Gastroesophageal sphincter (tissue), 3 donors: ENCODE measurements around the gene UBE2H.

Source experiments
- CTCF ChIP-seq, 4 experiments: fragments of 200-600 bp in 2 of 4; fragments of 450-650 bp in 2 of 4; sonication (generic) in 1 of 4; IDR thresholded peaks; one replicate each; pipeline ENCODE4 v1.5.1; 2017 to 2019; ENCODE audit warnings: antibody characterized with exemption in 4 of 4, mild to moderate bottlenecking in 2 of 4, moderate library complexity in 2 of 4
- EP300 ChIP-seq: sonication (generic); formaldehyde crosslinking; IDR thresholded peaks from one replicate; pipeline ENCODE4 v1.6.1; 2017; ENCODE audit warnings: antibody characterized with exemption, mild to moderate bottlenecking
- POLR2A ChIP-seq, 2 donors: fragments of 450-650 bp; IDR thresholded peaks; one replicate each; pipeline ENCODE4 v1.6.1; 2017; ENCODE audit warnings: antibody characterized with exemption in 2 of 2, mild to moderate bottlenecking in 2 of 2, moderate library complexity in 1 of 2
- POLR2AphosphoS5 ChIP-seq: sonication (generic); formaldehyde crosslinking; IDR thresholded peaks from one replicate; pipeline ENCODE4 v1.6.1; 2017; ENCODE audit warnings: antibody characterized with exemption

DNA sequence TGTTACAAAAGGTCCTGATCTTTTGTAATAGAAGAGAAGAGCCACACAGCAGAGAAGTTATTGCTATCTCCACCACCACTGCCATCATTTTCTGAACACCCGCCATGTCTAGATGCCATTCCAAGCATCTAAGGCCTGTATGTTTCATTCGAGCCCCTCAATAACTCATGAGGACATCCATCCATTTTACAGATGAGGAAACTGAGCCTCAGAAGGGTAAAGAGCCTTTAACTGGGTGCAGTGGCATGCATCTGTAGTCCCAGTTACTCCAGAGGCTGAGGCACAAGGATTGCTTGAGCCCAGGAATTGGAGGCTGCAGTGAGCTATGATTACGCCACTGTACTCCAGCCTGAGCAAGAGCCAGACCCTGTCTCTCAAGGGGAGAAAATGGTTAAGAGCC is 39.3 kb downstream of the UBE2H start:
- TF ChIP-seq POLR2A (IDR thresholded peaks at IDR 0.05), result no peak
- TF ChIP-seq CTCF (IDR thresholded peaks at IDR 0.05), result no peak
- no peak for TF ChIP-seq POLR2AphosphoS5
- no peak for TF ChIP-seq EP300
